Stimulated activated CD8-positive, alpha-beta memory T cell treated with anti-CD3 and anti-CD28 coated beads, Interleukin-2, amount 100 ng/mL, for 1 hour (primary cell): ENCODE data around the gene CACHD1.
"Not testable (repeated sequence)": the region's sequence is repeated elsewhere in the genome, so short reads cannot be mapped to it uniquely, and the experiment has no call there.

Experiments used
- DNase-seq, 2 donors: peaks; one replicate each; pipeline ENCODE4 v3.0.0-alpha.2; 2020; ENCODE audit warnings: low read depth in 2 of 2

Gene CACHD1

GRCh38 chr1:64497088-64497883, 27.4 kb downstream of the CACHD1 start:
- no peak for DNase-seq

GRCh38 chr1:64498325-64498724, 28.4 kb downstream of the CACHD1 start:
- DNase-seq = no peak

- DNase-seq = no peak
Measured at GRCh38 chr1:64499011-64499410, 29.1 kb downstream of the CACHD1 start.

- no peak for DNase-seq
Measured at GRCh38 chr1:64499966-64500365, 30.0 kb downstream of the CACHD1 start.

- DNase-seq = no peak
Measured at GRCh38 chr1:64502083-64502482, 32.2 kb downstream of the CACHD1 start.

GRCh38 chr1:64502931-64503330, 33.0 kb downstream of the CACHD1 start:
- no peak for DNase-seq

GRCh38 chr1:64505232-64505943, 35.5 kb downstream of the CACHD1 start:
- DNase-seq = peak; percentile 18 to 23

- no peak for DNase-seq
Measured at GRCh38 chr1:64505944-64506655, 36.2 kb downstream of the CACHD1 start.

GRCh38 chr1:64508629-64509028, 38.7 kb downstream of the CACHD1 start:
- no peak for DNase-seq

- no peak for DNase-seq
Measured at GRCh38 chr1:64511044-64511443, 41.1 kb downstream of the CACHD1 start.

- DNase-seq = not testable (repeated sequence)
Measured at GRCh38 chr1:64512206-64512605, 42.3 kb downstream of the CACHD1 start.

- no peak for DNase-seq
Measured at GRCh38 chr1:64513545-64513944, 43.6 kb downstream of the CACHD1 start.

- DNase-seq = no peak
Measured at GRCh38 chr1:64514197-64514765, 44.4 kb downstream of the CACHD1 start.

- DNase-seq = no peak
Measured at GRCh38 chr1:64515427-64515826, 45.5 kb downstream of the CACHD1 start.

- DNase-seq = no peak
Measured at GRCh38 chr1:64516301-64516700, 46.4 kb downstream of the CACHD1 start.

- no peak for DNase-seq
Measured at GRCh38 chr1:64516803-64517568, 47.1 kb downstream of the CACHD1 start.

- no peak for DNase-seq
Measured at GRCh38 chr1:64517640-64518039, 47.7 kb downstream of the CACHD1 start.

- DNase-seq = no peak
Measured at GRCh38 chr1:64518692-64519481, 49.0 kb downstream of the CACHD1 start.

- DNase-seq = no peak
Measured at GRCh38 chr1:64519901-64520300, 50.0 kb downstream of the CACHD1 start.

GRCh38 chr1:64522740-64523139, 52.8 kb downstream of the CACHD1 start:
- DNase-seq = no peak
